Activated B cell treated with CpG ODN at 0.5 μM for 24 hours (primary cell): Measurements from ENCODE around the gene PRKG1. TPM values are rescaled to one million over a fixed set of nuclear protein-coding genes. Genes with fewer than 3 reads are reported as not detected.

ENCODE experiments used
- ATAC-seq: fragments of 200-7000 bp; cut with Tn5 transposase; one replicate; pipeline ENCODE4 v1.10.0; 2021; ENCODE audit warnings: low read depth, mild to moderate bottlenecking, moderate library complexity
- CTCF ChIA-PET: fragments of 350-600 bp; sonication (Branson Sonifier 250); formaldehyde crosslinking; loops from one replicate; lab custom pipeline; 2021; ENCODE audit warnings: antibody characterized with exemption; lab: Charles Lee
- POLR2A ChIA-PET: fragments of 350-600 bp; sonication (Branson Sonifier 250); formaldehyde crosslinking; loops from one replicate; lab custom pipeline; 2021; ENCODE audit warnings: antibody characterized with exemption; lab: Charles Lee
- DNase-seq: peaks from one replicate; pipeline ENCODE4 v3.0.0; 2022
- H3K27ac Mint-ChIP-seq: one replicate; pipeline ENCODE4 v1.8.0; 2020; ENCODE audit warnings: mixed read lengths
- H3K27me3 Mint-ChIP-seq: one replicate; pipeline ENCODE4 v1.8.0; 2021; ENCODE audit warnings: mixed read lengths
- H3K36me3 Mint-ChIP-seq: one replicate; pipeline ENCODE4 v1.8.0; 2021; ENCODE audit warnings: low read depth, mixed read lengths
- H3K4me1 Mint-ChIP-seq: one replicate; pipeline ENCODE4 v1.8.0; 2021; ENCODE audit warnings: mixed read lengths
- H3K4me3 Mint-ChIP-seq: one replicate; pipeline ENCODE4 v1.8.0; 2020; ENCODE audit warnings: mild to moderate bottlenecking, mixed read lengths
- H3K9me3 Mint-ChIP-seq: one replicate; pipeline ENCODE4 v1.8.0; 2020; ENCODE audit warnings: mixed read lengths
- intact Hi-C: fragments of 100-400 bp; cut with micrococcal nuclease; formaldehyde crosslinking; loops from one replicate; pipeline ENCODE4 v1.15.1; 2024
- total RNA-seq: library from RNA; stranded (reverse); gene quantifications from 2 replicates; pipeline ENCODE4 v1.2.3, GENCODE V29; 2022
- TF ChIP-seq, protein P1 (sequence below): fragments of 200-600 bp; IDR thresholded peaks from one replicate; pipeline ENCODE4 v1.8.0; 2022; ENCODE audit warnings: antibody characterized with exemption, mild to moderate bottlenecking

PRKG1 gene
- total RNA-seq, 1 donor from 2014 or later: not detected

DNA sequence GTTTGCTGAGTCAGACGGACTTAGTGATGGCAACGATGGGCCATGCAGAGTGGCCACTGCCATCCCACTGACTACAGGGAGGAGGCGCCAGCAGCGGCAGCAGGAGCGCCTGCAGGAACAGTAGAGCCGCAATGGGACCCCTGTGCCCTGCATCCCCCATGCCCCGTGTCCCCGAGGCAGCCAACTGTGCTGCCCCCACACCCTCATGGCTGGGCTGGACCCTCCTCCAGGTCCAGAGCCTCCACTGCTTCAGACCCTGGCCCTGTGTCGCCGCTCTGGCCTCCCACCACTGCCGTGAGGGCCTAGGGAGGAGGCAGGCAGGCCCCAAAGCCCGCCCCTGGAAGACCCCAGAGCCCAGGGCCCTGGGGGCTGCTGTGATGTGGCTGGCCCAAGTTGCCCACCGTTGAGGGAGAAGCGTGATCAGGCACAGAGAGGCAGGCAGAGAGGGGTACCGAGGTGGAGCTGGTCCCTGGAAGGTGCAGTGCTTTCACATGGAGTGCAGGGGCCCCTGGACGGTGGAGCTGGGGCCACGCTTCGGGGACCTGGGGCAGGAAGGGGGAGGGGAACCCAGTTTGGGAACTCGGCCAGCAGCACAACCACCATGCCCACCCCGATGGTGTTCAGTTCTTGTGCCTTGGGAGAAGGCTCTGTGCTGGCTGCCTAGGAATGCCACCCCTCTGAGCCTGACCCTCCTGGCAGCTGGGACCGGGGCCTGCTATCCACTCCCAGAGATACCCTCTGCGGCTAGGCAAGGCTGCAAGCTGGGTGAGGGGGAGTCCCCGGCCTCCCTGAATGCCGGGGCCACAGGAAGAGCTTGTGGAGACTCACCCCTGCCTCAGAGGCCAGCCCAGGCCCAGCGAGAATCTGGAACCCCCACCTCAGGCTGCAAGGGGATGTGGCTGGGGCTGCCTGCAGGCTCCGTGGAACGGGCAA is 1272.4 kb downstream of the PRKG1 start:
- DNase-seq (no peak), ATAC-seq (no peak)
- Mint-ChIP-seq H3K27me3 (no peaks in the 10 kb centered on the region), H3K27ac (no peak overlapping the region), H3K9me3 (no peaks in the 10 kb centered on the region), H3K36me3 (no peaks in the 10 kb centered on the region), H3K4me3 (no peak overlapping the region), H3K4me1 (no peaks in the 10 kb centered on the region)
- POLR2A ChIA-PET: no interaction called here
- CTCF ChIA-PET: no interaction called here
- TF ChIP-seq, protein P1, sequence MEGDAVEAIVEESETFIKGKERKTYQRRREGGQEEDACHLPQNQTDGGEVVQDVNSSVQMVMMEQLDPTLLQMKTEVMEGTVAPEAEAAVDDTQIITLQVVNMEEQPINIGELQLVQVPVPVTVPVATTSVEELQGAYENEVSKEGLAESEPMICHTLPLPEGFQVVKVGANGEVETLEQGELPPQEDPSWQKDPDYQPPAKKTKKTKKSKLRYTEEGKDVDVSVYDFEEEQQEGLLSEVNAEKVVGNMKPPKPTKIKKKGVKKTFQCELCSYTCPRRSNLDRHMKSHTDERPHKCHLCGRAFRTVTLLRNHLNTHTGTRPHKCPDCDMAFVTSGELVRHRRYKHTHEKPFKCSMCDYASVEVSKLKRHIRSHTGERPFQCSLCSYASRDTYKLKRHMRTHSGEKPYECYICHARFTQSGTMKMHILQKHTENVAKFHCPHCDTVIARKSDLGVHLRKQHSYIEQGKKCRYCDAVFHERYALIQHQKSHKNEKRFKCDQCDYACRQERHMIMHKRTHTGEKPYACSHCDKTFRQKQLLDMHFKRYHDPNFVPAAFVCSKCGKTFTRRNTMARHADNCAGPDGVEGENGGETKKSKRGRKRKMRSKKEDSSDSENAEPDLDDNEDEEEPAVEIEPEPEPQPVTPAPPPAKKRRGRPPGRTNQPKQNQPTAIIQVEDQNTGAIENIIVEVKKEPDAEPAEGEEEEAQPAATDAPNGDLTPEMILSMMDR: no peak
- intact Hi-C loops: no loop called here

DNA sequence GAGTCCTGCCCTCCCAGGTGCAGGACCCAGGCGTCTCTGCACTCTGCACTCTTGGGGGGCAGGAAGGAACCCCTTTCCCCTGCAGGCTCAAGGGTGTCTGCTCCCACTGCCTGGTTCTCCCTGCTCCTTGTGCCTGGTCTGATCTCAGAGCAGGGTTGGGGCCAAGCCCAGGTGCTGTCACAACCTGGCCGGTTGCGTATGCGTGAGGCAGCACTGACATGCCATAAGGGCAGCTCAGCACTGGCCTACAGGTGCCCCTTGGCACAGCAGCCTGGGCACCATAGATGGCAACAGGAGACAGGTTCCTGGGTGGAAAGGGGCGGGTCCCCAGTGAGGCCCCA is 1273.0 kb downstream of the PRKG1 start:
- H3K9me3 Mint-ChIP-seq: no peaks in the 10 kb centered on the region
- TF ChIP-seq, protein P1: no peak
- no peaks in the 10 kb centered on the region for H3K27me3 Mint-ChIP-seq
- ATAC-seq (no peak), DNase-seq (no peak)
- ChIA-PET CTCF (no interaction called here), POLR2A (no interaction called here)
- H3K36me3 Mint-ChIP-seq: no peaks in the 10 kb centered on the region
- no peak overlapping the region for H3K27ac Mint-ChIP-seq
- H3K4me1 Mint-ChIP-seq: no peaks in the 10 kb centered on the region
- intact Hi-C loops: no loop called here
- H3K4me3 Mint-ChIP-seq: no peak overlapping the region

Other genes with a start within 250 kb of the PRKG1 start
- gene A1CF, start 188.9 kb upstream of the PRKG1 start, total RNA-seq: not detected in 2 replicates